A549 treated with CORT108297 at 1 μM for 4 hours (cell line): ENCODE data around the gene IL1R1. TPM values are rescaled to one million over a fixed set of nuclear protein-coding genes. Genes with fewer than 3 reads are reported as not detected.

Source experiments
- total RNA-seq: library from RNA; stranded (reverse); fragments of 200-300 nt; extraction: Qiagen RNA extraction; gene quantifications from 5 replicates; pipeline ENCODE4 v1.2.3, GENCODE V29; 2022

The IL1R1 gene, protein sequence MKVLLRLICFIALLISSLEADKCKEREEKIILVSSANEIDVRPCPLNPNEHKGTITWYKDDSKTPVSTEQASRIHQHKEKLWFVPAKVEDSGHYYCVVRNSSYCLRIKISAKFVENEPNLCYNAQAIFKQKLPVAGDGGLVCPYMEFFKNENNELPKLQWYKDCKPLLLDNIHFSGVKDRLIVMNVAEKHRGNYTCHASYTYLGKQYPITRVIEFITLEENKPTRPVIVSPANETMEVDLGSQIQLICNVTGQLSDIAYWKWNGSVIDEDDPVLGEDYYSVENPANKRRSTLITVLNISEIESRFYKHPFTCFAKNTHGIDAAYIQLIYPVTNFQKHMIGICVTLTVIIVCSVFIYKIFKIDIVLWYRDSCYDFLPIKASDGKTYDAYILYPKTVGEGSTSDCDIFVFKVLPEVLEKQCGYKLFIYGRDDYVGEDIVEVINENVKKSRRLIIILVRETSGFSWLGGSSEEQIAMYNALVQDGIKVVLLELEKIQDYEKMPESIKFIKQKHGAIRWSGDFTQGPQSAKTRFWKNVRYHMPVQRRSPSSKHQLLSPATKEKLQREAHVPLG
- total RNA-seq, result 22.9 to 40.2 TPM (median 34.7 TPM) in 5 replicates

DNA sequence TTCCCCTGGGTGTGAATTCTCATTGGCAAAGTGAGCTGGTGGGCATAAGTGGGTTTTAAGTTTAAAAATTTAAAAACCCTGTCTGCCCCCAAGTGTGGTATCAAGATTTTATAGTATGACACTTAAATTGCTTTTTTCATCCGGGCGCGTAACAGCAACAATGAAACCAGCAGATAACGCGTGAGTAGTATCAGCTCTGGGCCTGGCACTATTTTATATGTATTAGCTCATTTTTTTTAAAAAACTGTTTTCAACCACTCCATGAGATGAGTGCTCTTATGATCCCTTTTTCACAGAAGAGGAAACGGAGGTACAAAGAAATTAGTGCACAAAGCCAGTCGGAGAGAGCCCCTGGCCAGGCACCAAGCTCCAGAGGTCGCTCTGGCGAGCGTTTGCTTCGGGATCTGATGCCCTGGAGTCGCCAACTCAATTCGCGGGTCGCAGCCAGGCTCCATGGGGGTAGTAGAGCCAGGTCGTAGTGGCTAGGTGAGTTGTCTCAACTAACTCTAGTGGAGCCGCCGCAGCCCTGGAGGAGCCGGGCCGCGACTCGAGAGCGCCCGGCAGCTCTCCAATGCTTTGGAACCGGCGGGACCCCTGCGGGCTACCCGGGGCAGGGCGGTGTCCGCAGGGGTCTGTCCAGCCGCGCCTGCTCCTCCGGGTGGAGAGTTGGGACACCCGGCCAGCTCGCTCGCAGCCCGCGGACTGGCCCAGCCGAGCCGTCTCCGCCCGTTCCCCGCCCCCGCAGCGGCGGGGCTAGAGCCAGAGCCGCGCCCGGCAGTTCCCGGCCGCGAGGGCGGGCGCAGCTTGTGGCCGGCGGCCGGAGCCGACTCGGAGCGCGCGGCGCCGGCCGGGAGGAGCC is at the start of gene IL1R1:
Gene IL1R1, plus strand, starts transcription at position 777 of the 859 bp plus-strand sequence. CDS start 14,979 bp downstream, outside the sequence.

DNA sequence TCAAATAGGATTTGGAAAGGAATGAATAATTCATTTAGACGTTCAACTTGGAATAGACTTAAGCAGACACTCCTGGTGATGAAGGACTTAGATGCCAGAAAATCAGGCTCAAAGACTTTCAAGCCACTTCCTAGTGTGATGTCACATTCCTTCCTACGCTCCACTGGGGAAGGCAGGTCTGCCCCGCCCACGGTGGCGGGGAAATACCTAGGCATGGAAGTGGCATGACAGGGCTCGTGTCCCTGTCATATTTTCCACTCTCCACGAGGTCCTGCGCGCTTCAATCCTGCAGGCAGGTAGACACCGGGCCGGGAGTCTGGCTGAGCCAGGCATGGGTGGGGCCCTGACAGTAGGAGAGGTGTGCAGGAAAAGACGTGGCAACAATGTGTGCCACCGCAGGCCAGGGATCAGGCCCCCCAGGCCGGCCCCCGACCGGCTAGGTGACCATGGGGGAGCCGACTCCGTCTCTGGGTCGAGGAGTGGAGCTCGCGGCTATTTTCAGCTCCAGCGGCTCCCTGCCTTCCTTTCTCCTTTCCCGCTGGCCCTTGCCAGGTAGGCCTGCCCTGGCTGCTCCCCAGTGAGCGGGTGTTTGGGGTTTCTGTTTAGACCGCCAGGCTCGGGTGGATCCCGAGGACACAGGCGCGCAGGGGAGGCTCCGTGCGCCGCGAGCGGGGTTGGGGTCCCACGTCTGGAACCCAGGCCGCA is 44.4 kb downstream of the IL1R1 start, which contains the start of gene IL1RL2:
Gene IL1RL2, plus strand, starts transcription at position 233 of the 705 bp plus-strand sequence. CDS start 845 bp downstream, outside the sequence.

Other genes starting within 250 kb of the IL1R1 start
- 0.53 to 0.97 TPM (median 0.68 TPM) in 5 replicates for gene IL1R2, start 150.8 kb upstream of the IL1R1 start, total RNA-seq
- gene IL1RL2, start 44.3 kb downstream of the IL1R1 start, total RNA-seq, result 0.05 TPM in 1 of 5 replicates, not detected in the others
- gene IL1RL1, start 168.8 kb downstream of the IL1R1 start, total RNA-seq, result 0.67 to 1.2 TPM (median 0.86 TPM) in 5 replicates
- 0.77 to 1.1 TPM (median 0.90 TPM) in 5 replicates for gene IL18R1, start 213.1 kb downstream of the IL1R1 start, total RNA-seq